ENCODE measurements around the gene TRERF1. TPM values are rescaled to one million over a fixed set of nuclear protein-coding genes. Genes with fewer than 3 reads are reported as not detected.

Gene TRERF1
- total and polyA plus RNA-seq, 2 of the 4 experiments (the other 2 are of a cell fraction) = 6.3 to 9.9 TPM

DNA sequence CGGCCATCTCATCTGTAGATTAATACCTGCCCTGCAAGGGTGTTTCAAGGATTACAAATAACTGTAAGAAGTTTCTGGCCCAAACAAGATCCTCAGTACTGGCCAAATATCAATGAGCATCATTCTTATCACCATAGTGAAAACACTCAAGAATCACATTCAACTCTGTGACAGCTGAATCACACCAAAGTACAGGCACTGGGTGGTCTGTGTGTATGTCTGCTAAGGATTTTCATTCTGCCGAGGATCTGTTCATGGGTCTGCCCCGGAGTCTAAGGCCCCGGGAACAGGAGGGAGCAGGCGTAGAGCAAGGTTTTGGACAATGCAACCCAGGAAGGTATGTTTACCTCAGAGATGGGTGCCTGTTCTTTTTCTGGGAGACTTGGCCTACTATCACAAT is 110.5 kb downstream of the TRERF1 start (continued):
- TF ChIP-seq, protein P1, sequence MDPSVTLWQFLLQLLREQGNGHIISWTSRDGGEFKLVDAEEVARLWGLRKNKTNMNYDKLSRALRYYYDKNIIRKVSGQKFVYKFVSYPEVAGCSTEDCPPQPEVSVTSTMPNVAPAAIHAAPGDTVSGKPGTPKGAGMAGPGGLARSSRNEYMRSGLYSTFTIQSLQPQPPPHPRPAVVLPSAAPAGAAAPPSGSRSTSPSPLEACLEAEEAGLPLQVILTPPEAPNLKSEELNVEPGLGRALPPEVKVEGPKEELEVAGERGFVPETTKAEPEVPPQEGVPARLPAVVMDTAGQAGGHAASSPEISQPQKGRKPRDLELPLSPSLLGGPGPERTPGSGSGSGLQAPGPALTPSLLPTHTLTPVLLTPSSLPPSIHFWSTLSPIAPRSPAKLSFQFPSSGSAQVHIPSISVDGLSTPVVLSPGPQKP (IDR thresholded peaks at IDR 0.05; ENCODE audit: borderline replicate concordance, low read depth, low read length) = no peak

DNA sequence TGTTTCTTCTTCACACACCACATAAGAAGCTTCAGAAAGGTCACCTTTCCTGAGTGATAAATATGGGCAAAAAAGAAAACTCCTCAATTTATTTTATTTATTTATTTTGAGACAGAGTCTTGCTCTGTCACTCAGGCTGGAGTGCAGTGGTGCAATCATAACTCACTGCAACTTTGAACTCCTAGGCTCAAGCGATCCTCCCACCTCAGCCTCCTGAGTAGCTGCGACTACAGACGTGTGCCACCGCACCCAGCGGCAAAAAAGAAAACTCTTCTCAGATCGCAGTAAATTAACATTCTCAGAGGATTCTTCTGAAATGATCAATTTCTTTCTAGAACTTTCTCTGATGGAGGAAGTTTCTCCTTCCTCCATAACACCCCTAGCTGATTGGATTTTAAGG is 111.2 kb downstream of the TRERF1 start:
- Histone ChIP-seq H3K79me1 (ENCODE audit: low read depth in 1 of 2, low read length in 2 of 2) (peaks cover 64 to 95% of the 10 kb centered on the region in 2 experiments), H2BK5ac (ENCODE audit: low read depth, low read length, poor library complexity, severe bottlenecking) (peak overlapping the region; percentile 39), H3K9me1 (ENCODE audit: insufficient read depth, low read length) (peaks cover 36% of the 10 kb centered on the region), H3K36me3 (ENCODE audit: control insufficient read depth, insufficient read depth, low read length) (peaks cover 2% of the 10 kb centered on the region), H3K4me1 (ENCODE audit: control insufficient read depth, insufficient read depth, low read length) (peaks cover 19% of the 10 kb centered on the region), H3K4me2 (ENCODE audit: low read depth, low read length) (no peak overlapping the region), H3K9ac (ENCODE audit: low read depth, low read length) (no peak overlapping the region), H2AFZ (replicated peaks; ENCODE audit: low read length, poor library complexity) (no peak overlapping the region), H3K9me3 (ENCODE audit: control insufficient read depth, insufficient read depth, low read length) (no peaks in the 10 kb centered on the region), H2BK20ac (ENCODE audit: low read depth, low read length) (no peak overlapping the region), H3K4ac (ENCODE audit: low read depth, low read length) (peak overlapping the region; percentile 17; the same call in 1 of the 2 replicates), H3K27ac (ENCODE audit: insufficient read depth, low read length) (no peak overlapping the region), H2BK120ac (ENCODE audit: low read depth, low read length) (no peak overlapping the region), H4K5ac (ENCODE audit: low read depth, low read length) (no peak overlapping the region), H3K18ac (ENCODE audit: low read depth, low read length) (no peak overlapping the region), H3K56ac (ENCODE audit: extremely low read depth, insufficient read depth, low read length) (no peak overlapping the region), H2AK9ac (replicated peaks; ENCODE audit: low read depth, low read length, poor library complexity) (no peak overlapping the region), H4K91ac (ENCODE audit: insufficient read depth, low read depth, low read length) (no peak overlapping the region), H3K23ac (ENCODE audit: low read depth, low read length) (no peak overlapping the region), H3K14ac (replicated peaks; ENCODE audit: low read depth, low read length) (0 out of 2 replicates have a peak overlapping the region, but pooled peaks have one; percentile 22), H4K8ac (ENCODE audit: low read depth in 2 of 2, low read length in 2 of 2) (no peak overlapping the region), H2AK5ac (ENCODE audit: low read depth, low read length) (no peak overlapping the region), H3K4me3 (ENCODE audit: insufficient read depth, low read depth, low read length) (no peak overlapping the region), H2BK15ac (ENCODE audit: low read depth, low read length) (no peak overlapping the region), H4K20me1 (ENCODE audit: insufficient read depth, low read length) (peaks cover 14% of the 10 kb centered on the region), H3K27me3 (ENCODE audit: control insufficient read depth, insufficient read depth, low read length) (no peaks in the 10 kb centered on the region)
- POLR2A ChIA-PET (ENCODE audit: unreplicated experiment) = no interaction called here
- CTCF ChIA-PET = interaction anchor here (1.0 kb wide), 1 partner anchor 9 kb away, joined by 4 read pairs; no protein-coding TSS in a partner anchor
- ATAC-seq (ENCODE audit: low read depth) (no peak), DNase-seq (no peak)
- TF ChIP-seq RCOR1 (IDR thresholded peaks at IDR 0.05; ENCODE audit: insufficient replicate concordance, low read length) = no peak
- TF ChIP-seq, protein P1 (IDR thresholded peaks at IDR 0.05; ENCODE audit: borderline replicate concordance, low read depth, low read length) = no peak
- TF ChIP-seq POLR2A (IDR thresholded peaks at IDR 0.05; ENCODE audit: low read depth, low read length) = no peak
- TF ChIP-seq NFE2L2 (IDR thresholded peaks at IDR 0.05; ENCODE audit: low read depth, low read length) = no peak
- TF ChIP-seq CHD1 (IDR thresholded peaks at IDR 0.05; ENCODE audit: low read depth, low read length) = no peak
- TF ChIP-seq MAFK (IDR thresholded peaks at IDR 0.05; ENCODE audit: low read depth, low read length) = no peak
- TF ChIP-seq FOS (IDR thresholded peaks at IDR 0.05; ENCODE audit: low read depth, low read length) = no peak
- TF ChIP-seq MXI1 (IDR thresholded peaks at IDR 0.05; ENCODE audit: borderline replicate concordance, low read depth, low read length) = no peak
- no peak for TF ChIP-seq SMC3 (IDR thresholded peaks at IDR 0.05; ENCODE audit: low read depth, low read length)
- TF ChIP-seq, protein P2, sequence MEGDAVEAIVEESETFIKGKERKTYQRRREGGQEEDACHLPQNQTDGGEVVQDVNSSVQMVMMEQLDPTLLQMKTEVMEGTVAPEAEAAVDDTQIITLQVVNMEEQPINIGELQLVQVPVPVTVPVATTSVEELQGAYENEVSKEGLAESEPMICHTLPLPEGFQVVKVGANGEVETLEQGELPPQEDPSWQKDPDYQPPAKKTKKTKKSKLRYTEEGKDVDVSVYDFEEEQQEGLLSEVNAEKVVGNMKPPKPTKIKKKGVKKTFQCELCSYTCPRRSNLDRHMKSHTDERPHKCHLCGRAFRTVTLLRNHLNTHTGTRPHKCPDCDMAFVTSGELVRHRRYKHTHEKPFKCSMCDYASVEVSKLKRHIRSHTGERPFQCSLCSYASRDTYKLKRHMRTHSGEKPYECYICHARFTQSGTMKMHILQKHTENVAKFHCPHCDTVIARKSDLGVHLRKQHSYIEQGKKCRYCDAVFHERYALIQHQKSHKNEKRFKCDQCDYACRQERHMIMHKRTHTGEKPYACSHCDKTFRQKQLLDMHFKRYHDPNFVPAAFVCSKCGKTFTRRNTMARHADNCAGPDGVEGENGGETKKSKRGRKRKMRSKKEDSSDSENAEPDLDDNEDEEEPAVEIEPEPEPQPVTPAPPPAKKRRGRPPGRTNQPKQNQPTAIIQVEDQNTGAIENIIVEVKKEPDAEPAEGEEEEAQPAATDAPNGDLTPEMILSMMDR (conservative IDR thresholded peaks at IDR 0.05; ENCODE audit: low read depth, low read length) = no peak
- no peak for TF ChIP-seq RFX5 (IDR thresholded peaks at IDR 0.05; ENCODE audit: low read depth, low read length)
- no peak for TF ChIP-seq BHLHE40 (IDR thresholded peaks at IDR 0.05; ENCODE audit: low read depth, low read length)
- TF ChIP-seq MAZ (IDR thresholded peaks at IDR 0.05; ENCODE audit: borderline replicate concordance, low read depth, low read length) = no peak
- in situ Hi-C loops (cut with MboI; ENCODE audit: low sequenced_read_pairs) (no loop called here), intact Hi-C loops (cut with micrococcal nuclease) (no loop called here), dilution Hi-C loops (cut with HindIII; ENCODE audit: low sequenced_read_pairs, unreplicated experiment) (no loop called here)
- BruUV-seq (replicated peaks) = no TSS peak
- no CpG with 5 or more reads among the region's 6 CpGs for WGBS, 2 experiments (ENCODE audit: extremely low coverage in 2 of 2, insufficient read length in 1 of 2)

All from IMR-90 (cell line).